Uterus (tissue), 4 donors: ENCODE measurements around the gene CYP4F11. TPM values are rescaled to one million over a fixed set of nuclear protein-coding genes. Genes with fewer than 3 reads are reported as not detected.

ENCODE experiments used
- DNase-seq, 2 donors: peaks; one replicate each; pipeline ENCODE4 v3.0.0-alpha.2; 2019 to 2020
- H3K27ac ChIP-seq, 2 donors: fragments of 200-600 bp; sonication (generic); 1 replicate in 1 of 2; 2 replicates in 1 of 2; pipeline ENCODE4 v1.5.1; 2016 to 2018
- H3K27me3 ChIP-seq, 2 donors: fragments of 200-600 bp; sonication (generic); one replicate each; pipeline ENCODE4 v1.5.1; 2018 to 2019; ENCODE audit warnings: control low read depth in 1 of 2
- H3K36me3 ChIP-seq, 2 donors: fragments of 200-600 bp; sonication (generic); one replicate each; pipeline ENCODE4 v1.5.1; 2019; ENCODE audit warnings: control low read depth in 1 of 2
- H3K4me1 ChIP-seq, 2 donors: fragments of 200-600 bp; sonication (generic); one replicate each; pipeline ENCODE4 v1.5.1; 2018 to 2019; ENCODE audit warnings: control low read depth in 1 of 2
- H3K4me3 ChIP-seq, 2 donors: fragments of 200-600 bp; sonication (generic); 1 replicate in 1 of 2; 2 replicates in 1 of 2; pipeline ENCODE4 v1.5.1; 2018 to 2019; ENCODE audit warnings: mild to moderate bottlenecking in 1 of 2
- H3K9me3 ChIP-seq, 2 donors: fragments of 200-600 bp; sonication (generic); one replicate each; pipeline ENCODE4 v1.5.1; 2019; ENCODE audit warnings: control low read depth in 1 of 2
- POLR2A ChIP-seq, 2 donors: fragments of 450-650 bp; IDR thresholded peaks; one replicate each; pipeline ENCODE4 v1.6.1; 2016; ENCODE audit warnings: antibody characterized with exemption in 2 of 2, mild to moderate bottlenecking in 1 of 2, moderate library complexity in 1 of 2
- intact Hi-C: fragments of 100-400 bp; cut with DNase I; formaldehyde crosslinking; loops from one replicate; pipeline ENCODE4 v1.15.1; 2023; ENCODE audit warnings: low total_unique reads
- total RNA-seq, 4 donors: library from RNA; depleted of rRNA in 3 of 4; stranded (reverse); fragments of >200 nt in 3 of 4; gene quantifications; one replicate each; pipeline versions ENCODE4 v1.1.0 to v1.2.4, GENCODE V29; 2014 to 2023
- TF ChIP-seq, protein P1 (sequence below), 4 experiments: fragments of 200-600 bp in 2 of 4; fragments of 450-650 bp in 2 of 4; sonication (generic) in 2 of 4; IDR thresholded peaks; one replicate each; pipeline ENCODE4 v1.5.1; 2016 to 2019; ENCODE audit warnings: antibody characterized with exemption in 4 of 4, mild to moderate bottlenecking in 2 of 4, moderate library complexity in 1 of 4
- donor health status: DM: yes; HTN: yes; CAD: no.

Gene CYP4F11
- total RNA-seq, 4 donors from 2014 or later: 0.21 to 0.24 TPM; not detected in 2

DNA sequence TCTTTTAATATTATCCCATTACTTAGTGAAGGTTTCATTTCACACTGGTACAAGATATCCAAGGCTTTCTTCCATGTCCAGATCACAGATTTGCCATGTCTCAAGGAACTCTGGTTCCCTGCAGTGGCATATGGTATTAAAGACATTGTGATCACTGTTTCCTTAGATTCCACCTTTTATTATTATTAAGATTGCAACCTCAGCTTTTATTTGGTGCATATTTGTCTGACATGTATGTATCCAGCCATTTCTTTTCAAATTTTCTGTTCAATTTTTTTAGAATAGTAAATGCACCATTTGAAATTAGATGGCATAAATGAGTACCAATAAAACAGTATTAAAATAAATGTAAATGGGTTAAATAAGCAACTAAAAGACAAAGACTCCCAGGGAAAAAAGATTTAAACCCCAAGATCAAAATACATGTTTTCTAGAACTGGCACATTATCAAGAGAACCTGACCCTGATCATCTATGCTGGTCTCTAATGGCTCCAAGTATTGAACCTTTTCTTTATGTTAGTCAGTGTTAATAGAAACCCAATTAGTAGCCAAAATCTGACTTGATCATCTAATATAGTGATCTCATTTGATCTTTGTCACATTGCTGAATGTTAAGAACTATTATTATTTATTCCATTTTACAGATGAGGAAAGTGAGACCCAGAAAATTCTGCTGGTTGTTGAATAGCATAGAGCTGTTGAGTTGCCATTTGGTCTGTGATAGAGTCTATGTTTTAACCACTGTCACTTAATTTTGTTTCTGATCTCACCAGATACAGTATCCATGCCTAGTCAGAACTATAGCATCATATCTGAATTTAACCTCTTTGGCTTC lies 14.1 kb upstream of the CYP4F11 start, which contains the start of gene OR10H4:
Gene OR10H4, plus strand, starts transcription at position 786 of the 836 bp plus-strand sequence. Its CDS starts 0 bp downstream, at position 786.
- Histone ChIP-seq H3K4me3 (no peak within 1 kb of the TSS), H3K4me1 (no peaks in the 10 kb centered on the region), H3K27me3 (no peaks in the 10 kb centered on the region), H3K27ac (no peak within 1 kb of the TSS), H3K36me3 (no peaks in the 10 kb centered on the region), H3K9me3 (peaks cover 0 to 2% of the 10 kb centered on the region in 2 donors)
- DNase-seq: no peak
- no peak for TF ChIP-seq POLR2A (IDR thresholded peaks at IDR 0.05)
- TF ChIP-seq, protein P1, sequence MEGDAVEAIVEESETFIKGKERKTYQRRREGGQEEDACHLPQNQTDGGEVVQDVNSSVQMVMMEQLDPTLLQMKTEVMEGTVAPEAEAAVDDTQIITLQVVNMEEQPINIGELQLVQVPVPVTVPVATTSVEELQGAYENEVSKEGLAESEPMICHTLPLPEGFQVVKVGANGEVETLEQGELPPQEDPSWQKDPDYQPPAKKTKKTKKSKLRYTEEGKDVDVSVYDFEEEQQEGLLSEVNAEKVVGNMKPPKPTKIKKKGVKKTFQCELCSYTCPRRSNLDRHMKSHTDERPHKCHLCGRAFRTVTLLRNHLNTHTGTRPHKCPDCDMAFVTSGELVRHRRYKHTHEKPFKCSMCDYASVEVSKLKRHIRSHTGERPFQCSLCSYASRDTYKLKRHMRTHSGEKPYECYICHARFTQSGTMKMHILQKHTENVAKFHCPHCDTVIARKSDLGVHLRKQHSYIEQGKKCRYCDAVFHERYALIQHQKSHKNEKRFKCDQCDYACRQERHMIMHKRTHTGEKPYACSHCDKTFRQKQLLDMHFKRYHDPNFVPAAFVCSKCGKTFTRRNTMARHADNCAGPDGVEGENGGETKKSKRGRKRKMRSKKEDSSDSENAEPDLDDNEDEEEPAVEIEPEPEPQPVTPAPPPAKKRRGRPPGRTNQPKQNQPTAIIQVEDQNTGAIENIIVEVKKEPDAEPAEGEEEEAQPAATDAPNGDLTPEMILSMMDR (IDR thresholded peaks at IDR 0.05): no peak
- intact Hi-C loops: no loop called here

DNA sequence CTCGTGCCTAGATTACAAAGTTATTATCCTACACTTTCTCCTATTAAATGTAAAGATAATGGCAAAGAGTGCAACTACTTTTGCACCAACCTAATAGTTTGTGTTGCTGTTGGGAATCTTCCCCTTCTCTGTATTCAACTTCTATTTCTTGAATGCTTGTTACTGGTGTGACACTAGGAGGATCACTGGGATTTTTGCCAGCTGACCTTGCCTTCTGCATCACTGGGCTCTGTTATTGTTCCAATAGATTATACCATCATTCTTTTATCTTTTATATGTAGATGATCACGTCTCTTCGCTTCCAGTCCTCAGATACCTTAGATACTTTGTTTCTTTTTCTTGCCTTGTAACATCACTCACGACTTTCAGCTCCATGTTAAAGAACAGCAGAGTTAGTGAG lies 11.0 kb upstream of the CYP4F11 start:
- no peaks in the 10 kb centered on the region for H3K4me1 ChIP-seq
- H3K4me3 ChIP-seq: no peak overlapping the region
- intact Hi-C loops: no loop called here
- peaks cover 0 to 4% of the 10 kb centered on the region in 2 donors for H3K27me3 ChIP-seq
- TF ChIP-seq, protein P1 (IDR thresholded peaks at IDR 0.05): no peak
- TF ChIP-seq POLR2A (IDR thresholded peaks at IDR 0.05): no peak
- H3K9me3 ChIP-seq: peaks cover 0 to 2% of the 10 kb centered on the region in 2 donors
- no peaks in the 10 kb centered on the region for H3K36me3 ChIP-seq
- DNase-seq: no peak
- H3K27ac ChIP-seq: no peak overlapping the region

DNA sequence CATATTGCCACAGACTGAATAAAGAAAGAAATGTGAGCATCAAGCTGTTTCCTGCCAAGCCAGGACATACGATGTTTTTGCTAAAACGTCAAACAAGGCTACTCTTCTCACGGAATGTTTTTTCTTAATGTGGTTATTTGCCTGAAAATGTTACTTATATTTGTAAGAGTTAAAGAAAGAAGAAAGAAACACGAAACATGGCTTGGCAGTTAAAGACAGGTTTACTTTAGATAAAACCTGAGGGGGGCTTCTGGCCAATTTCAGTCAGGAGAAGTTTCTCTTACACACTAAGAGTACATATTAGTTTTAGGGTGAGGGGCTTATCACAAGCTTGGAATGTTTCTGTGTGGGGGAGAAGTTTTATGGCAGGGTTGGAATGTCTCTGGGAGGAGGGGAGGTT lies 10.1 kb upstream of the CYP4F11 start:
- H3K27me3 ChIP-seq: peaks cover 0 to 4% of the 10 kb centered on the region in 2 donors
- no peak overlapping the region for H3K4me3 ChIP-seq
- no peaks in the 10 kb centered on the region for H3K4me1 ChIP-seq
- peaks cover 0 to 2% of the 10 kb centered on the region in 2 donors for H3K9me3 ChIP-seq
- intact Hi-C loops: no loop called here
- DNase-seq: no peak
- H3K27ac ChIP-seq: no peak overlapping the region
- TF ChIP-seq POLR2A (IDR thresholded peaks at IDR 0.05): no peak
- TF ChIP-seq, protein P1 (IDR thresholded peaks at IDR 0.05): no peak
- no peaks in the 10 kb centered on the region for H3K36me3 ChIP-seq

DNA sequence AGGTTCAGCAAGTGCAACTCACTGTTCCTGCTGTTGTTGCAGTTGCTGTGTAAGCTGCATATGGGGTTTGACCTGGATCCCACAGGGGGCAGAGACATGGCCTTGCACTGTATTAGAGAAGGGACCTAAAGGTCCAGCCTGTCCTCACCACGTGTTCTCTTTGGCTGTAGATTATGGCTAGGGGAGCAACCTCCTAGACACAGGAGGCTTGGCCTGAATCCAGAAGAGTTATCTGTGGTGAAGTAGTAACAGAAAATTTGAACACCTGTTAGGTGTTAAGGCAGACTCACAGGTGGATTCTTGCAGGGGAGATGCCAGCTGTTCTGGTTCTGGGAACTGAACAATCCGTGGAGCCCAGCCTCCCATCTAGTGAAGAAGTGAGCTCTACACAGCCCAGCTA lies 3.4 kb upstream of the CYP4F11 start:
- Histone ChIP-seq H3K27me3 (peaks cover 0 to 4% of the 10 kb centered on the region in 2 donors), H3K4me3 (no peak overlapping the region), H3K36me3 (no peaks in the 10 kb centered on the region), H3K27ac (no peak overlapping the region), H3K4me1 (no peaks in the 10 kb centered on the region), H3K9me3 (no peaks in the 10 kb centered on the region)
- DNase-seq: no peak
- intact Hi-C loops: no loop called here
- TF ChIP-seq, protein P1 (IDR thresholded peaks at IDR 0.05): no peak
- TF ChIP-seq POLR2A (IDR thresholded peaks at IDR 0.05): no peak

DNA sequence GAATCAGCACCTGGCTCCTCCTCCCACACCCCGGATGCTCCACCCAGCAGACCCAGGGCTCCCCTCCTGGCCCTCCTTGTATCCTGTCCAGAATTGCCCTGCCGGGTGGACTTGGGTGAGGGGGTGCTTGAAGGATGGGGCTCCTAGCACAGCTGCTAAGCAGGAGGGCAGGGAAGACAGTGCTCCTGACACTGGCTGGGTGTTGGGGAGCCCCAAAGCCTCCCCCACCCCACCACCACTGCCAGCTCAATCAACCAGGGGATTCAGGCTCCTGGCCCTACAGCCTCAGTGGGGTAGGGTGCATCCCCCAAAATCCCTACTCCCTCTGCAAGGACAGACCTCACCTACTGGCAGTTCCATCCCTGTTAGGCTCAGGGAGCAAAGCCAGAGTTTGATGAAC lies 2.6 kb upstream of the CYP4F11 start:
- TF ChIP-seq, protein P1 (IDR thresholded peaks at IDR 0.05): no peak
- TF ChIP-seq POLR2A (IDR thresholded peaks at IDR 0.05): no peak

More for the DNA sequence above, 2.6 kb upstream of the CYP4F11 start:
- H3K9me3 ChIP-seq: no peaks in the 10 kb centered on the region
- no peak overlapping the region for H3K27ac ChIP-seq
- H3K4me3 ChIP-seq: no peak overlapping the region
- no peaks in the 10 kb centered on the region for H3K4me1 ChIP-seq
- DNase-seq: no peak
- intact Hi-C loops: no loop called here
- H3K27me3 ChIP-seq: peaks cover 0 to 4% of the 10 kb centered on the region in 2 donors
- H3K36me3 ChIP-seq: no peaks in the 10 kb centered on the region
